ENCODE data around the gene THAP7. TPM values are rescaled to one million over a fixed set of nuclear protein-coding genes. Genes with fewer than 3 reads are reported as not detected.

The THAP7 gene
- total and polyA plus RNA-seq, 2 of the 13 experiments (the other 11 are each of a cell fraction or from before 2014, with no cell fraction given), result 13.0 to 25.5 TPM

DNA sequence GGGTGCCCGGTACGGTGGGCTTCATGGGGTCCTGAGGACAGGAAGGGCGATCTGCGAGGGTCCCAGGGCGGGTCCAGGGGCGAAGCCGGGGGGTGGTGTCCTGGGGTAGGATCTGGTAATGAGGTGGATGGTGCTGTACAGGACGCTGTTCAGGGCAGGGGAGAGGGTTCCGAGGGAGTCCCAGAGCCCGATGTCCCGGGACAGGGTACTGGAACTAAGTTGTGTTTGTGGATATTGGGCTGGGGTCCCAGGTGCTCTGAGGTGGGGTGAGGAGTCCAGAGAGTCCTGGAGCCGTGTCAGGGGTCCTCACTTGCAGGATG lies 19.4 kb downstream of the THAP7 start (continued):
- 0 out of 2 replicates have a peak, but pooled peaks have one; percentile 16 for TF ChIP-seq ZNF460 (CRISPR knock-in tag; IDR thresholded peaks at IDR 0.05; ENCODE audit: borderline replicate concordance)

GRCh38 chr22:20981787-20982562 lies 19.9 kb downstream of the THAP7 start, which contains the start of gene LZTR1:
LZTR1 (plus strand) TSS chr22:20982297; CDS start chr22:20982372, 75 bp downstream.
- Histone ChIP-seq H3K27me3 (ENCODE audit: control insufficient read depth in 1 of 2, insufficient read depth in 2 of 2, low read length in 2 of 2) (no peaks in the 10 kb centered on the region; a peak in 1 of 5 replicates), H3K36me3 (replicated peaks in 1 of 2; ENCODE audit: control insufficient read depth in 1 of 2, insufficient read depth in 2 of 2, low read length in 2 of 2) (peaks cover 0 to 6% of the 10 kb centered on the region in 2 experiments; a peak in 3 of 5 replicates), H3K9ac (ENCODE audit: insufficient read depth, low read depth, low read length) (peak within 1 kb of the TSS; percentile 79), H3K9me3 (ENCODE audit: low read length) (0 out of 2 replicates have a peak, but pooled peaks cover 4% of the 10 kb centered on the region), H3K4me3 (replicated peaks in 1 of 3; ENCODE audit: insufficient read depth in 1 of 3, low read depth in 2 of 3, low read length in 3 of 3) (peak within 1 kb of the TSS; percentile 67 to 98 (median 83)), H3K79me2 (ENCODE audit: insufficient read depth, low read length) (peaks cover 11% of the 10 kb centered on the region), H3K27ac (ENCODE audit: extremely low read length, insufficient read depth, low read length) (peak within 1 kb of the TSS; percentile 80), H2AFZ (ENCODE audit: low read length) (no peak within 1 kb of the TSS), H3K4me2 (ENCODE audit: low read depth, low read length) (peak within 1 kb of the TSS; percentile 97), H3K4me1 (ENCODE audit: insufficient read depth, low read length) (peaks cover 39% of the 10 kb centered on the region), H4K20me1 (ENCODE audit: insufficient read depth, low read length) (no peaks in the 10 kb centered on the region)
- CTCF ChIA-PET (ENCODE audit: low intra/inter-chr PET ratio, low total read pairs), result interaction anchor here (1.7 kb wide), 1 partner anchor 20 kb away, joined by 7 read pairs; no protein-coding TSS in a partner anchor
- WGBS (ENCODE audit: low lambda C conversion rate), result 2% methylated on average over 20 of the region's 87 CpGs
- DNase-seq (ENCODE audit: low spot score) (peak; percentile 70), ATAC-seq (peak; percentile 91), FAIRE-seq (no peak)
- TSS peak; percentile 91 for BruUV-seq (replicated peaks)
- POLR2A ChIA-PET, result interaction anchor here (0.6 to 4.3 kb wide), 23 partner anchors 9 to 205 kb away, joined by 3 to 45 read pairs (median 7); partner anchors contain the start of genes AIFM3, CRKL, P2RX6 and THAP7
- intact Hi-C loops (cut with micrococcal nuclease; ENCODE audit: unreplicated experiment), result loop anchor here (1.0 kb wide), 1 partner anchor 15 kb away; the partner anchor contains the start of gene AIFM3
- in situ Hi-C loops (cut with HindIII; ENCODE audit: extremely low pct_ligation_motif_present, low pct_unique_long_range_greater_than_20kb), result no loop called here
- no peak for TF ChIP-seq ZNF512 (CRISPR knock-in tag; IDR thresholded peaks at IDR 0.05)
- no peak for TF ChIP-seq ARNT (IDR thresholded peaks at IDR 0.05)
- no peak for TF ChIP-seq ZNF24 (IDR thresholded peaks at IDR 0.05)
- TF ChIP-seq NR2C2 (CRISPR knock-in tag; IDR thresholded peaks at IDR 0.05; ENCODE audit: borderline replicate concordance), result peak; percentile 83
- no peak for TF ChIP-seq RBAK (CRISPR knock-in tag; IDR thresholded peaks at IDR 0.05)
- TF ChIP-seq ZNF691 (CRISPR knock-in tag; IDR thresholded peaks at IDR 0.05; ENCODE audit: borderline replicate concordance, low read depth), result no peak; the same call in 1 of the 2 replicates
- TF ChIP-seq CBX5 (CRISPR knock-in tag; IDR thresholded peaks at IDR 0.05; ENCODE audit: borderline replicate concordance), result peak; percentile 87; the same call in 1 of the 2 replicates
- no peak for TF ChIP-seq CENPX (CRISPR knock-in tag; IDR thresholded peaks at IDR 0.05)
- peak; percentile 98 for TF ChIP-seq ZNF333 (CRISPR knock-in tag; IDR thresholded peaks at IDR 0.05; ENCODE audit: borderline replicate concordance)
- TF ChIP-seq ZNF263 (CRISPR knock-in tag; IDR thresholded peaks at IDR 0.05), result peak; percentile 70
- TF ChIP-seq LCORL (IDR thresholded peaks at IDR 0.05), result no peak
- peak; percentile 85 for TF ChIP-seq LCORL (CRISPR knock-in tag; IDR thresholded peaks at IDR 0.05)
- TF ChIP-seq SUZ12 (IDR thresholded peaks at IDR 0.05; ENCODE audit: low read depth, low read length), result peak; percentile 55
- TF ChIP-seq PAF1 (CRISPR knock-in tag; IDR thresholded peaks at IDR 0.05), result no peak
- peak; percentile 92 for TF ChIP-seq ZNF317 (CRISPR knock-in tag; IDR thresholded peaks at IDR 0.05)
- no peak for TF ChIP-seq ZNF382 (CRISPR knock-in tag; IDR thresholded peaks at IDR 0.05; ENCODE audit: borderline replicate concordance)
- TF ChIP-seq DNMT3B (CRISPR knock-in tag; conservative IDR thresholded peaks at IDR 0.05), result no peak
- TF ChIP-seq, protein P1, sequence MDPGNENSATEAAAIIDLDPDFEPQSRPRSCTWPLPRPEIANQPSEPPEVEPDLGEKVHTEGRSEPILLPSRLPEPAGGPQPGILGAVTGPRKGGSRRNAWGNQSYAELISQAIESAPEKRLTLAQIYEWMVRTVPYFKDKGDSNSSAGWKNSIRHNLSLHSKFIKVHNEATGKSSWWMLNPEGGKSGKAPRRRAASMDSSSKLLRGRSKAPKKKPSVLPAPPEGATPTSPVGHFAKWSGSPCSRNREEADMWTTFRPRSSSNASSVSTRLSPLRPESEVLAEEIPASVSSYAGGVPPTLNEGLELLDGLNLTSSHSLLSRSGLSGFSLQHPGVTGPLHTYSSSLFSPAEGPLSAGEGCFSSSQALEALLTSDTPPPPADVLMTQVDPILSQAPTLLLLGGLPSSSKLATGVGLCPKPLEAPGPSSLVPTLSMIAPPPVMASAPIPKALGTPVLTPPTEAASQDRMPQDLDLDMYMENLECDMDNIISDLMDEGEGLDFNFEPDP (CRISPR knock-in tag; conservative IDR thresholded peaks at IDR 0.05), result 0 out of 2 replicates have a peak, but pooled peaks have one; percentile 87
- TF ChIP-seq SRSF4 (IDR thresholded peaks at IDR 0.05; ENCODE audit: low read depth, low read length, poor library complexity, severe bottlenecking), result no peak
